NCI-H2107 (cell line): Measurements from ENCODE around the gene NUTM2B.
"Not testable (repeated sequence)": the region's sequence is repeated elsewhere in the genome, so short reads cannot be mapped to it uniquely, and the experiment has no call there.

ENCODE experiments used
- DNase-seq: peaks from one replicate; lab custom pipeline; 2025; lab: John Stamatoyannopoulos, UW

The NUTM2B gene

GRCh38 chr10:79726620-79727019 is 23.6 kb downstream of the NUTM2B start:
- DNase-seq = not testable (repeated sequence)

GRCh38 chr10:79744844-79745243 is 41.8 kb downstream of the NUTM2B start:
- DNase-seq = not testable (repeated sequence)

- DNase-seq = not testable (repeated sequence)
Observed at GRCh38 chr10:79748510-79748909, 45.5 kb downstream of the NUTM2B start.

GRCh38 chr10:79753601-79754000 is 50.6 kb downstream of the NUTM2B start:
- not testable (repeated sequence) for DNase-seq

- not testable (repeated sequence) for DNase-seq
Observed at GRCh38 chr10:79758297-79758993, 55.4 kb downstream of the NUTM2B start.
